CD4-positive, alpha-beta T cell treated with Interleukin-6 for 4 hours (primary cell): ENCODE results near the gene DRC7.
A peak's percentile ranks its signal among the peaks of the same experiment; 100 is the strongest.
"Not testable (repeated sequence)": the region's sequence is repeated elsewhere in the genome, so short reads cannot be mapped to it uniquely, and the experiment has no call there.

Experiments
- DNase-seq: peaks from one replicate; pipeline ENCODE4 v3.0.0-alpha.2; 2020; ENCODE audit warnings: mixed read lengths

DRC7 gene

GRCh38 chr16:57720142-57720575 is 25.6 kb downstream of the DRC7 start:
- peak; percentile 40 for DNase-seq

DNA sequence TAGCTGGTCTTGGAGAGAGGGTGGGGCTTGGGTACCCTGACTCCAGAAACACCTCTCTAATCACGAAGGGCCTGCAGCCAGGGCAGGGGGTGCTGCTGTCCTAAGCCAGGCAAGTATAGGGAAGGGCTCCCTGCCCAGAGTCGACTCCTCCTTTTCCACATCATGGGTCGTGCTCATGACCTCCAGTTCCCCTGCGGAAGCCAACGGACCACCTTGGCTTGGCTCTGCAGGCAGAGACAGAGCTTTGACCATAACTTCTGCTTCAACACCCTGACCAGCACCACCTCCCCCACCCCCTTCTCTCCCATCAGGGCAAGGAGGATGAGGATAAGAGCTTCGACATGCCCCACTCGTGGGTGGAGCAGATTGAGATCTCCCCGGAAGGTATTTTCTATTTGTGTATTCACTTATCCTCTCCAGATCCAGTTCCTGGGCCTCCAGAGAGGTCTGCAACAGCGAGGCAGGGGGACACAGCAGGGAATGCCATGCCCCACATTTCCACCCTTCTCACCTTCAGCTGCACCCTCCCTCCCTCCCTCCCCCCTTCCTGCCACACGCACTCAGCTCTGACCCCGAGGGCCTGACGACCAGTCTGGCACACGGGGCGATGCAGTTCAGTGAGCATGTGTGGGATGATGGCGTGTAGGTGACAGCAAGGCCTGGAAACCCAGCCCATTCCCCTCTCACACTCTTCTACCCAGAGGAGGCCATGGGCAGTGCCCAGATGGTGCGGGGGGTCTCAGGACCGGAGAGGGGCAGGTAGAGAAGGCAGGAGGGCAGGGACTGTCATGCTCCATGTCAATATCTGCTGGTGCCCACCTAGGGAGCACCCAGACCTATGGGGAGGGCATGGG is 27.0 kb downstream of the DRC7 start:
- no peak for DNase-seq

DNA sequence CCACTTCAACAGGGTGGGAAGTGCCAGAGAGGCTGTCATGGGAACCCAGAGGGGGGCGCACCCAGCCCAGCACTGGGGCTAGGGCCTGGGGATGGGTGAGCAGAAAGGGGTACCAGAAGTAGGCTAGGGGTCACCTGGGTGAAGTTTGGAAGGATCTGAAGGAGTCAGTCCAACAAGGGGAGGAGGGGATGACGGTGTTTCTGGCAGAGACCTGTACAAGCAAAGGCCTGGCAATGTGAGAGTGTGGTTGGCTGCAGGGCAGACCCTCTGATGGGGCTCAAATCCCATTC is 27.5 kb downstream of the DRC7 start:
- no peak for DNase-seq

DNA sequence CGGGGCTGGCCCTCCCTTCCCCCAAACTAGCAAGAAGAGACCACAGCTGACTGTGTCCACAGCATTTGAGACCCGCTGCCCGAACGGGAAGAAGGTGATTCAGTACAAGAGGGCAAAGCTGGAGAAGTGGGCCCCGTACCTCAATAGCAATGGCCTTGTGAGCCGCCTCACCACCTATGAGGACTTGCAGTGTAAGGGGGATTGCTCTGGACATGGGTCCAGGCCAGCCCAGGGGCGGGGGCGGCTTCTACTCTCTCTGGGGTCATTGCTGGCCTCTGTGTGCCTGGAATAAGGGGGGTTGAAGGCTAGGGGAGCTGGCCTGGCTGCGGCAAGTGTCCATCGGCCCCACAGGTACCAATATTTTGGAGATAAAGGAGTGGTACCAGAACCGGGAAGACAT is 28.0 kb downstream of the DRC7 start:
- DNase-seq: no peak

GRCh38 chr16:57723170-57723569 is 28.6 kb downstream of the DRC7 start:
- DNase-seq: no peak

DNA sequence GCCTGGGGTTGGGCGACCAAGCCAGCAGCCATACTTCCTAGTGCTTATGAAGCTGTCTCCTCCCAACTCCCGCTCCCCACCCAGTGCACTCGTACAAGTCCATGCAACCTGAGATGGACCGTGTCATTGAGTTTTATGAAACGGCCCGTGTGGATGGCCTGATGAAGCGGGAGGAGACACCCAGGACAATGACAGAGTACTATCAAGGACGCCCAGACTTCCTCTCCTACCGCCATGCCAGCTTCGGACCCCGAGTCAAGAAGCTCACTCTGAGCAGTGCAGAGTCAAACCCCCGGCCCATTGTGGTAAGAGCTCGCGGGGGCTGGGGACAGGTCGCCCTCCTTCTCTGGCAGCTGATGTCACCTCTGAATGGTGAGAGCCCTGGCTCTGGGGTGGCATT is 29.9 kb downstream of the DRC7 start:
- DNase-seq: no peak

DNA sequence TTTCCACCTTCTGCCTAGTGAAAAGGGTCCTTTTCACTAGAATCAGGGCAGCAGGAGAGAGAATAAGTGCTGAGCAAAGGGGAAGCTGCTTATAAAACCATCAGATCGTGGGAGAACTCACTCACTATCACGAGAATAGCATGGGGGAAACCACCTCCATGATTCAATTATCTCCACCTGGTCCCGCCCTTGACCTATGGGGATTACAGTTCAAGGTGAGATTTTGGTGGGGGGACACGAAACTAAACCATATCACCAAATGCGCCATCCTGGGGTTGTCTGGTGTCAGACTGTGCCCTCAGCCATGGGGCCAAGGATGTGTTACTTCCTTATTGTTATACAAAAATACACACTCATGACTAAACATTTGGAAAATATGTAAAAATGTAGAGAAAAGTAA is 30.5 kb downstream of the DRC7 start:
- no peak for DNase-seq

DNA sequence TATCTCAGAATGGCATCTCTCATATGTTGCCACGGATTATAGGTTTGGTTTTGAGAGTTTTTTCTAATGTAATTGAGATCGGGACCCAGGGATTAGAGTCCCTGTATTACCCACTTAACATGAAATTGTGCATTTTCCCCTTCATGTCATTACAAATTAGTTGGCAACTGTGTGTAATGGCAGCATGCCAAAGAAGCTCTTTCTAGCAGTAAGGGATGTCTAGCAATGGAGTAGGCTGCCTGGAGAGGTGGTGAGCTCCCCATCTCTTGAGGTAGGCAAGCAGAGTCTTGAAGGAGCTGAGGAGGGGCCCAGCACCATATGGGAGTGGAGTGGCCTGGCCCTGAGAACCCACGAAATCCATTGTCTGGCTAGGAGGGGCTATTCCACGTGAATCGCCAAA is 30.9 kb downstream of the DRC7 start:
- no peak for DNase-seq

- no peak for DNase-seq
Measured at GRCh38 chr16:57725976-57726375, 31.4 kb downstream of the DRC7 start.

DNA sequence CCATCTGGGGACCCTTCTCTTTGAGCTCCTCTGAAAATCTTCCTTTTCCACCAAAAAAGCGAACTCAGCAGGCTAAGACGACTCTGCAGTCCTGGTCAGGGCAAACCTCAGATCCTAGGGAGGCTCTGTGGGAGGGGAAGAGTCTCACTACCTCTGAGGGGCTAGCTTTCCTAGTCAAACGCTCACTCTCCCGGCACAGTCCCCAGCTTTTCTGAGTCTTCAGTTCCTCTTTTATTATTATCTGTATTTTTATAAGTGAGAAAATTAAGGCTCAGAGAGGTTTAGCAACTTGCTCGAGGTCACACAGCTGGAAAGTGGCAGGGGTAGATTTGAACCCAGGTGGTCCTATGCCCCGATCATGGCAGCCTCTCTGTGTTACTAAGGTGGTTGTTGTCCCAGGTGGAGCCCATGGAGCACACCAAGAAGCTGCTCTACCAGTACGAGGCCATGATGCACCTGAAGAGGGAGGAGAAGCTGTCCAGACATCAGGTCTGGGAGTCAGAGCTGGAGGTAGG is 31.9 kb downstream of the DRC7 start:
- DNase-seq: no peak

DNA sequence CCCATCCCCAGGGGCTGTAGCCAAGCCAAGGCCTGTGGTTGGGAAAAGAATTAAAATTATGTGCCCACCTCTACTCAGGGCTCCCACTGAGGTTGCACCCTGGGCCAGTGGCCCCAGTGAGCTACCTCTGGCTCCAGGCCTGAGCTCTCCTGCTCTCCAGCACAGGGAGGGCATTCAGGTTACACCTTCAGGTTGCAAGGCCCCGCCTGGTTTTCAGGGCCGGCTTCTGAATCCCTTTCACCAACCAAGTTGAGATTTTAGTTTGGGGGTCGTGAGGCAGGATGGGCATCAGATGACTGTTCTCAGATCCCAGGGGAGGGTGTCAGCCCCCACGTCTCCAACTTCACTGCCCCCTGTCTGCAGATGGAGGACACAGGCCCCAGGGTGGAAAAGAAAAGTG is 33.0 kb downstream of the DRC7 start:
- no peak for DNase-seq

DNA sequence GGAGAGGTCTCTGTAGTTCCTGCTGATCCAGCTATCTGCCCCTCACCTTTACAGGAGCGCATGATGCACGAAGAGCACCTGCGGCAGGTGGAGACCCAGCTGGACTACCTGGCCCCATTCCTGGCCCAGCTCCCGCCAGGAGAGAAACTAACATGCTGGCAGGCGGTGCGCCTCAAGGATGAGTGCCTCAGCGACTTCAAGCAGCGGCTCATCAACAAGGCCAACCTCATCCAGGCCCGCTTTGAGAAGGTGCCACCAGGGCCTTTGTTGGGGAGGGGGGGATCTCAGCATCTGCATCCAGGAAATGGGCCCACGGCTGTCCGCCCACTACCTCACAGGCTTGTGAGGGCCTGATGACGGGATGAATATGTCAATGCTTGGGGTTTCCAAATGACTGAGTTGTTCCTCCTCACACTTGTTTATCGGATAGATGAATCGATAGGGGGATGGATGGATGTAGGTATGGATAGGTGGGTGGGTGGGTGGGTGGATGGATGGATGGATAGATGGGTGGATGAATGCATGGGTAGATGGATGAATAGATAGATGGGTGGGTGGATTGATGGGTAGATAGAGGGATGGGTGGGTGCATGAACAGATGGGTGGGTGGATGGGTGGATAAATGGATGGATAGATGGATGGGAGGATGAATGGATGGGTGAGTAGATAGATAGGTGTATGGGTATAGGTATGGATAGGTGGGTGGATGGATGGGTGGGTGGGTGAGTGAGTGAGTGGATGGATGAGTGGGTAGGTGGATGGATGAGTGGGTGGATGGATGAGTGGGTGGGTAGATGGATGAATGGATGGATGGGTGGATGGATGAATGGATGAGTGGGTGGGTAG is 34.0 kb downstream of the DRC7 start:
- no peak for DNase-seq

DNA sequence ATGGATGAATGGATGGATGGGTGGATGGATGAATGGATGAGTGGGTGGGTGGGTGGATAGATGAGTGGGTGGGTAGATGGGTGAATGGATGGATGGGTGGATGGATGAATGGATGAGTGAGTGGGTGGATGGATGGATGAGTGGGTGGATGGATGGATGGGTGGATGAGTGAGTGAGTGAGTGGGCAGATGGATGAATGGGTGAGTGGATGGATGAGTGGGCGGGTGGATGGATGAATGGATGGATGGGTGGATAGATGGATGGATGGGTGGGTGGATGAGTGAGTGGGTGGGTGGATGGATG is 34.5 kb downstream of the DRC7 start:
- no peak for DNase-seq

DNA sequence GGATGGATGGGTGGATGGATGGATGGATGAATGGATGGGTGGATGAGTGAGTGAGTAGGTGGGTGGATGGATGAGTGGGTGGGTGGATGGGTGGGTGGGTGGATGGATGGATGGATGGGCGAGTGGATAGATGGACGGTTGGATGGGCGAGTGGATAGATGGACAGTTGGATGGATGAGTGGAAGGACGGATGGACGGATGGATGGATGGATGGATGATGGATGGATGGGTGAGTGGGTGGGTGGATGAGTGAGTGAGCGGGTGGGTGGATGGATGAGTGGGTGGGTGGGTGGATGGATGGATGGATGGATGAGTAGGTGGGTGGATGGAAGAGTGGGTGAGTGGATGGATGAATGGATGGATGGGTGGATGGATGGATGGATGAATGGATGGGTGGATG is 35.2 kb downstream of the DRC7 start:
- not testable (repeated sequence) for DNase-seq

- DNase-seq: no peak
Measured at GRCh38 chr16:57730771-57731730, 36.4 kb downstream of the DRC7 start.

GRCh38 chr16:57732037-57732436 is 37.4 kb downstream of the DRC7 start:
- no peak for DNase-seq

- DNase-seq: no peak
Measured at GRCh38 chr16:57732714-57733113, 38.1 kb downstream of the DRC7 start.

DNA sequence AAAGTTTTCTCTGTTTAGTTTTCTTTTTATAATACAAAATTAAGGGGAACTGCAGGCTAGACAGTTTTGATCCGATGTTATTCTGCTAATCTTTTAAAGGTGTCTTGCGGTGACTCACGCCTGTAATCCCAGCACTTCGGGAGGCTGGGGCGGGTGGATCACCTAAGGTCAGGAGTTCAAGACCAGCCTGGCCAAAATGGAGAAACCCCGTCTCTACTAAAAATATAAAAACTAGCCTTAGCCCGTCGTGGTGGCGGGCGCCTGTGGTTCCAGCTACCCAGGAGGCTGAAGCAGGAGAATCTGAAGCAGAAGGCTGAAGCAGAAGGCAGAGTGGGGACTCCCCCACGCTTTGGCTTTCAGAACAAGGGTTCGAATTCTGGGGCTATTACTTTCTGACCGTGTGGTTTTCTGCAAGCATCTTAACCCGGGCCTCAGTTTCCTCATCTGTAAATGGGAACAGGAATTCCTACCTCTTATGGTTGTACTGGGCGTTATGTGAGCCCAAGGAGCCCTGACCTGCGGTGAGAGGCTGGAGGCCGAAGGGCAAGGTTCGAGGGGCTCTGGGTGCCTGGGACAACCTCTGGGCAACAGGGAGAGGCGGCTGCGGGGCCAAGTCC is 39.8 kb downstream of the DRC7 start:
- DNase-seq: no peak

DNA sequence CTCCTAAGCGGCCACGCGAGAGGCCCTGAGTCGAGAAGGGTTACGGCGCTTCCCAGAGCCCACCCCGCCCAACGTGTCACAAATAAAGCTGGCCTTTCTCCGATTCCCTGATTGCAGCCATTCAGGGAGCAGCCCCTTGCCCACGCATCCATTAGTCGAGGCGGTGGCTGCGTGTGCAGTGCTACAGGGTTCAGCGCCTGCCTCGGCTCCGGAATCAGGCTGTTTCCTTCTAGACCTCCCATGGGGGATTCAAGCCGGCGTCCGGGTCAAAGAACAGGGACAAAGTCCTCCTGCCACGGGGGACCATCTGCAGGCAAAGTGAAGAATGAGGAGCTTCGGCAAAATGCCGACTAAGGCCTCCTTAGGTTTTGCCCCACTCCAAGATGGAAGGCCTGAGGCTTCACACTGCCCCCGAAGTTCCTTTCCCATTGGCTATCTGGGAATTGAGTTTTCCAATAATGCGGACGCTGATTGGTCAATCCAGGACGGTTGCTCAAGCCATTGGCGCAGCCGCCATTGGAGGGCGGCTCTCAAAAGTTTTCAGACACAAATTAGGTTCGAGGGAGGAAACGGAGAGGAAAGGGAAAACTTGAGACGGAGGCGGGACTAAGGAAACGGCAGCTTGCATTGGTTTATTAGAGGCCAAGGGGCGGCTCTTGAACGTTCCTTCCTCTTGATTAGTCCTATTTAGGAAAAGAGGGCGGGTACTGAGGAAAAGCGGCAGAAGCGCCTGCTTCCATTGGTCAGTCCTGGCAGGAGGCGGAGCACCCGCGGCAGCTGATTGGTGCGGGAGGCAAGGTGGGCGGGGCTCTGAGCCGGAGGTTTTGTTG is 40.5 kb downstream of the DRC7 start:
- peak; percentile 99 for DNase-seq

GRCh38 chr16:57735755-57736418 is 41.3 kb downstream of the DRC7 start, which contains the start of gene KATNB1:
Gene KATNB1 (plus strand): TSS chr16:57735770. CDS start chr16:57737244, 1,474 bp downstream.
- no peak for DNase-seq
